Measurements from ENCODE around the gene CEP89.
A peak's percentile ranks its signal among the peaks of the same experiment; 100 is the strongest.
"Not testable (repeated sequence)": the region's sequence is repeated elsewhere in the genome, so short reads cannot be mapped to it uniquely, and the experiment has no call there.

The CEP89 gene

DNA sequence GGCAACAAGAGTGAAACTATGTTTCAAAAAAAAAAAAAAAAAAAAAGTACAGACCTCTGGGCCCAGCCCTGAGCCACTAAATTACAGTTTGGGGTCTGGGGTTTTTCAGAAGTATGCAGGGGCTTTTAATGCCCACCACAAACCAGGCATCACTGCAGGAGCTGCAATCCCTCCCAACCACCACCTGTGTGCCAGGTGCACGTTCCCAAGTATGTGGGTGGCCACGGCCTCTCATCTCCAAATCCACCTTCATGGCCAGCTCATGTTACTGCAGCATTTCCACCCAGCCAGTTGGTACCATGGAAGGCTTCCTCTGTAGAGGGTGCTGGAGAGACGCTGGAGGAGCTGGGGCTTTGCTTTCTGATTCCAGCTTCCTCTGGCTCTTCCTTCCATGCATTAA, 26.5 kb downstream of the CEP89 start:
- no peak for DNase-seq

DNA sequence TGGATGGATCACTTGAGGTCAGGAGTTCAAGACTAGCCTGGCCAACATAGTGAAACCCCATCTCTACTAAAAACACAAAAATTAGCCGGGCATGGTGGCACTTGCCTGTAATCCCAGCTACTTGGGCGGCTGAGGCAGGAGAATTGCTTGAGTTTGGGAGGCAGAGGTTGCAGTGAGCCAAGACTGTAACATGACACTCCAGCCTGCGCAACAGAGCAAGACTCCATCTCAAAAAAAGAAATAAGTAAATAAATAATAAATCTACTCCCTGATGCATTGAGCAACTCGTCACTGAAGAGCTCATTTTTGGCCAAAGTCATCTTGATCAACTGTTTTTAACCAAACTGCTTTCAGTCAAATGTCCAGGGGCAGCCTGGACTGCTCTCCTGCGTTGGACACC, 30.5 kb downstream of the CEP89 start:
- not testable (repeated sequence) for DNase-seq

DNA sequence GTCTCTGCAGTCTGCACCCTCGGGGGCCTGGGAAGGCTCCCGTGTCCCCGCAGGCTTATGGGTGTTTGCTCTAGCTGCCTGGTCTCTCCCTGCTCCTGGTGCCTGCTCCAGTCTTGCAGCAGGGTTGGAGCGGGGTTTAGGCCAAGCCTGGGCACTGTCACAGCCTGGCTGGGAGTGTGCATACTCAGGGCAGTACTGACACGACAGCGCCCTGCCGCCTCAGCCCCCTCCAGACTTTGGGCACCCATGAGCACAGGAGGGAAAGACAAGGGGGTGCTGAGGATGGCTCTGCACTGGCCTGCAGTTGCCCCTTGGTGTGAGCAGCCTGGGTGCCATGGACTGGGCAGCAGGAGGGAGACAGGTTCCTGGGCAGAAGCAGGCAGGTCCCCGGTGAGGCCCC, 35.7 kb downstream of the CEP89 start:
- DNase-seq, result no peak

DNA sequence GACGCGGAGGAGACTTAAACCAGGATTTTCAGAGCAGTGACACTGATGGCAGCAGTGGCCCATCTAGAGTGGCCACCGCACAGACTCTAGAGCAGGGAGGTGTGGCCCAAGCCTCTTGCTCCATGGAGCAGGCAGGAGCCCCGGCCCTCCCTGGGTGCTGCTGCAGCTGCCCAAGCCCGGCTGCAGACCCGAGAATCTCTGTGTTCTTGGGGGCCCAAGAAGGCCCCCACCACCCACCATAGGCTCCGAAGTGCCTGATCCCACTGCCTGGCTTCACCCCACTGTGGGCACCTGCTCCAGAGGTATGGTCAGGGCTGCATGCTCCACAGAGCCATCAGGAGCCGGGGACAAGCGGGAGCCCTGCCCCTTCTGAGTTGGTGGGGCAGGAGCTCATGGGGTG, 36.1 kb downstream of the CEP89 start:
- DNase-seq, result no peak

DNA sequence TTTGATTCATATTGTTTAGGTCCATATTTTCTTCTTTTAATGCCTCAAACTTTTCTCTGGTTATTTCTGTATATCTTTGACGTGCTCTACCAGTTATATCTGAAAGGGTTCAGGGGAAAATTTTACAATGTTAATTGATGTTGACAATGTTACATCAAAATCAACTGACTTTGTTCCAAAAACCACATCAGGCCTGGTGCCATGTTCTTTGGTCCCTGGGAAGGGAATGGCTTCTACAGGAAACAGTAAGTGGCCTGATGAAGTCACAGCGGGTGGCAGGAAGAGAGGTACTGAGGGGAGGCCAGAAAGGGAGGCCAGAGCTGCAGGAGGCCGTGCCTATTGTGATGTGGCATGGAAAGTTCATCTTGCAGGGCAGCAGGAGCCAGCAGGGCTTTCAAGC, 38.2 kb downstream of the CEP89 start:
- DNase-seq, result no peak

DNA sequence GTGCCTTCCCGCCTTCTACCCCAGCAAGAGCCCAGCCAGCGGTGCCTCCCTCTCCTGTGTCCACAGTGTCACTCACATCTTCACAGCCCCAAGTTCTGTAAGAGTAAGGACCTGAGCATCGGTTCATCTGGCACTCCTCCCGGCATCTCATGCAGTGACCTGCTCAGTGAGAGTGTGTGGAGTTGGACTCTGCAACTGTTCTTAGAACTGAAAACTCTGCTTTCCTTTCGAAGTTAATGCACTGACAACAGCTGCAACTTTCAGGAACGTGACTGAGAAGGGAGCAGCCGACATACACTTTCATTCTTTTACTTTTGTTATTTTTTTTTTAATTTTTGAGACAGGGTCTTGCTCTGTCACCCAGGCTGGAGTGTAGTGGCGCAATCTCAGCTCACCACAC, 41.2 kb downstream of the CEP89 start:
- no peak for DNase-seq

DNA sequence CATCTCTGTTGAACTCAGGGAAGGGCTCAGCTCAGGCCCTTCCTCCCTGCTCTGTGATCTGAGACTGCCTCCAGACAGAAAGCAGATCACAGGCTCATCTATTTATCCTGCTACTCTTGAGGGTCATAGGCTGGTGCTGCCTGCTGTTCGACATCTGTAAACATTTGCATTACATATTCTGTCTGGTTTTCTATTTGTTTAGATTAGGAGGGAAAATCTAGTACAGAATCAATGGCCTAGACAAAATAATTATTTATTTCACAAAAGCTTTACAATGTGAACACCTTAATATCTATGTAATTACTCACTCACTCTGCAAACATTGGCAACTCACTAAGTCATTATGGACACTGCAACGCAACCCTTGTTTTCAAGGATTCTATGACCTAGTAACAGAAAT, 43.0 kb downstream of the CEP89 start:
- DNase-seq, result no peak

DNA sequence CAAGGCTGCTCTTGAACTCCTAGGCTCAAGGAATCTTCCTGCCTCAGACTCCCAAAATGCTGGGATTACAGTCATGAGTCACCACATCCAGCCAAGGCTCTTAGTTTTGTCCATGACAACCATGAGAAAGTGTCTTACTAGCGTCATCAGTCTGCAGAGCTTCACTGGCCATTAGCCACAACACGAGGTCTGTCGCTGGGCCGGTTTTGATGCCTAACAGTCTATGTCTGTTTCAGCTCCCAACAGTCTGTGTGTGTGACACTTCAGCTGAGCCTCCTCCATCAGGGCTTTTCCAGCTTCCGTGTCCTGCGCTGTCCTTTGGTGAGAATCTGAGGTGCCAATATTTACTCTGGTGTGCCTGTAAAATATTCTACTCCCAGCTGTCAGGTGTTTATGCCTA, 47.6 kb downstream of the CEP89 start:
- no peak for DNase-seq

DNA sequence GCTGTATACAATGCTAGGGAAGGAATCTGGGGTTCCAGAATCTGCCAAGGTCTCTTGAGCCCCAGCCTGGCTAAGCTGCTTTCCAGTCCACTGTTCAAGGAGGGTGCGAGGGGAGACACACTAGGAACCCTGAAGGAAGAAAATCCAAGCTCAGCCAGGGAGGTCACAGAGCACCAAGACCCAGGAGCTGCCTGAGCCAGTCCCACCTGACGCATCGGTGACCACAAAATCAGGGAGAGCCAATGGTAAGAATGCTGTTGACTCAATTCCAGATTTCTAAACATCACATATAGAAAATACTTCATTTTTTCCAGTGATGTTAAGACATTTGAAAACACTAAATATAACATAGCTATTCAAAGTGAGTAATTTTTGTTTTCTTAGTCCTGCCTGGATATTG, 50.1 kb downstream of the CEP89 start:
- peak; percentile 50 for DNase-seq

DNA sequence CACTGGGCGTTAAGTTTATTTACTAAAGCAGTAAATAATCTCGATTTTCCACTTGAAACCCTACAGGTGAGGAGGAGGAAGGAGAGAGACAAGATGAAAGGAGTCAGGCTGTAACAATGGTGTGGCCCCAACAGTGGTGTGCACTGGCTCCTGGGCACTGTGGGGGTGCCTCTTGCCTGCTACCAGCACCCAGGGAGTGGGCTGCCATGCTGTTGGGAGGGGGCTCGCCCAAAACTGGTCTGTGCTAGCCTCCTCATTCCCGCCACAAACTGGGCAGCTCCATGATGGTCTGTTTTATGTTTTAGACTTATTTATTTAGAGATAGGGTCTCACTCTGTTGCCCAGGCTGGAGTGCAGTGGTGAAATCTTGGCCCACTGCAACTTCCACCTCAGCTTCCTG, 52.4 kb downstream of the CEP89 start:
- DNase-seq, result no peak

DNA sequence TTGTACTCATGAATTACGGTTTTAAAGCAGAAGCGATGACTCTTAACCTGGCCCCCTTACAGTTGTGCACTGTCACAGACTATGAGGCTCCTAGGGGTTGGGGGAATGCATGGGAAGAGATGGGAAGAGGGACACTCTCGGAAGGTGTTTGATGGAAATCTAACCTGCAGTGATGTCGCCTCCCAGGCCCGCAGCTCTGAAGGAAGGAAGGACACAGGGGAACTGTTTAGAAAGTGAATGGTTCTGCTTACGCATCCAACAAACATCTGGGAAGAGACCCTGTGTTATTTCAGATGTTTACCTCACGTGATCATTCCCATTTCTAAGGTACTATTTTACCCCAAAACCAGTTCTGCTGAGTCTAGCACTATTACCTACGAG, 54.2 kb downstream of the CEP89 start:
- no peak for DNase-seq

DNA sequence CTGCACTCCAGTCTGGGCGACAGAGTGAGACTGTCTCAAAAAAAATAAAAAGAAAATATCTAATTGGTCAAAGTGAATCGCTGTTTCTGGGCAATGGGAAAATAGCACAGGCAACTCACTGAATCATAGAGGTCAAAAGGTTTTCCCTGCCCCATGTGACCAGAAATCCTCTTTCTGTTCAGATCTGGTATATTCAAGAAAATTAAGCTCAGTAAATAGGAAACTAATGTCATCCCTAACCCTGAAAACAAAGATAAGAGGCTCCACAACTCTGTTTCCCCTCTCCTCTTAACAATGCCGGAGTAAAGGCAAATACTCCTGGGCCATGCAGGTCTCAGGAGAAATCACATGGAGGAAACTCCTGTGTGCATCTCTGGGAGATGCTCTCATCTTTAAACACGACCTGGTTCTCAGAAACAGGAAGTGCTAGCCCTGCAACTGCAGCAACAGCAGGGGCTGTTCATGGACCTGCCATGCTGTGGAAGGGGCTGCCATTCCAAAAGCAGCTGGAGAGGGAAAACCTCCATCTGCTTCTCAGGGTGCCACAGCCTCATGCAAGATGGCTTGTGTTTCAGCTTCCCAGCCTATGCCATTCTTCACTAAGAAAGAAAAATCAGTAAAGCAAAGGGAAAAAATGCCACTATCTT, 54.7 kb downstream of the CEP89 start:
- DNase-seq, result no peak

DNA sequence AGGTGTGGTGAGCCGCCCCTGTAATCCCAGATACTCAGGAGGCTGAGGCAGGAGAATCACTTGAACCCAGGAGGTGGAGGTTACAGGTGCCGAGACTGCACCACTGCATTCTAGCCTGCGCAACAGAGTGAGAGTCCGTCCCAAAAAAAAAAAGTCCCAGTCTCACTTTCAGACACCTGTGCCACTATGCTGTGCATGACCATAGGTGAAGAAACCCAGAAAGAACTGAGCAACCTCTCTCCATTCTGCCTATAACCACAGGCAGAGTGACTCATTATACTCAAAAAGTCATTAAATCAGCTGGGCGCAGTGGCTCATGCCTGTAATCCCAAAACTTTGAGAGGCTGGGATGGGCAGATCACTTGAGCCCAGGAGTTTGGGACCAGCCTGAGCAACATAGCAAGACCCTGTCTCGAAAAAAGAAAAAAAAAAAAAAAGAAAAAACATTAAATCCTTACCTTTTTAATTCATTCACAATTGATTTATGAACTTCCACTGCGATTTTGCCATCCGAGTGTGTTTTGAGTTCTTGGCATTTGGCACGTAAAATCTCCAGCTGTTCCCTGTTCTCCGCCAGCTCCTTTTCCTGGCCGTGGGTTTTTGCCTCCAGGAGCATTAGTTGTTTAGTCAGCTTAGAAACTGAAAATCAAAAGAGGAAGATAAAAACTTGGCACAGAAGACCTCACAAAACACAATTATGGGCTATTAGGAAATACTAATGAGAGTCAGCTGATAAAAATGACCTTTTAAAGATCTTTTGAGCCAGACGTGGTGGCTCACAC, 56.7 kb downstream of the CEP89 start:
- no peak for DNase-seq

DNA sequence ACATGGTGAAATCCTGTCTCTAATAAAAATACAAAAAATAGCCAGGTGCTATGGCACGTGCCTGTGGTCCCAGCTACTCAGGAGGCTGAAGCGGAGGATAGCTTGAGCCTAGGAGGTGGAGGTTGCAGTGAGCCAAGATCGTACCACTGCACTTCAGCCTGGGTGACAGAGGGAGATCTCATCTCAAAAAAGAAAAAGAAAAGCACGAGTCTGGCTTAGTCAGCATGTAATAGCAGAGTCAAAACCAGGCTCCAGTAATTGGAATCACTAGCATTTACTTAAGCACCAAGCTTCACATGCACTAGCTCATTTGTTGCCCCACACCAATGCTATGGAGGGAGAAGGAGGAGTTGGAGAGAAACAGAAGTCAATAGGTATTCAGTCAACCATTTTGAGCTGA, 60.3 kb downstream of the CEP89 start:
- no peak for DNase-seq

DNA sequence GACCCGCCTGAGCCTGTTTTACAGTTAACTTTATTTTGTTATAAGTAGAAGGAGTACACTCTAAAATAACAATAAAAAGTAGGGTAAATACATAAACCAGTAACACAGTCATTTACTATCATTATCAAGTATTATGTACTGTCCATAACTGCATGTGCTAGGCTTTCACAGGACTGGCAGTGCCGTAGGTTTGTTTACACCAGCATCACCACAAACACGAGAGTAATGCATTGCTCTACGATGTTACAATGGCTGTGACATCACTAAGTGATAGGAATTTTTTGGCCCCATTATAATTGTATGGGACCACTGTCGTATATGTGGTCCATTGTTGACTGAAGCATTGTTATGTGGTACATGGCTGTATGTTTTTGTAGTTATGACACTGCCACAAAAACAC, 60.9 kb downstream of the CEP89 start:
- no peak for DNase-seq

DNA sequence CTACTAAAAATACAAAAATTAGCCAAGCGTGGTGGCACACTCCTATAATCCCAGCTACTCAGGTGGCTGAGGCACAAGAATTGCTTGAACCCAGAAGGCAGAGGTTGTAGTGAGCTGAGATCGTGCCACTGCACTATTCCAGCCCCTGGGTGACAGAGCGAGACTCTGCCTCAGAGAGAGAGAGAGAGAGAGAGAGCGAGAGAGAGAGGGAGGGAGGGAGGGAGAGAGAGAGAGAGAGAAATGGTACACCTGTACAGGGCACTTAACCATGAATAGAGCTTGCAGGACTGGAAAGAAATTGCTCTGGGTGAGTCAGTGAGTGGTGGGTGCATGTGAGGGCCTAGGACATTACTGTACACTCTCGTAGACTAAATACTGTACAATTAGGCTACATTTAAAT, 61.7 kb downstream of the CEP89 start:
- no peak for DNase-seq

DNA sequence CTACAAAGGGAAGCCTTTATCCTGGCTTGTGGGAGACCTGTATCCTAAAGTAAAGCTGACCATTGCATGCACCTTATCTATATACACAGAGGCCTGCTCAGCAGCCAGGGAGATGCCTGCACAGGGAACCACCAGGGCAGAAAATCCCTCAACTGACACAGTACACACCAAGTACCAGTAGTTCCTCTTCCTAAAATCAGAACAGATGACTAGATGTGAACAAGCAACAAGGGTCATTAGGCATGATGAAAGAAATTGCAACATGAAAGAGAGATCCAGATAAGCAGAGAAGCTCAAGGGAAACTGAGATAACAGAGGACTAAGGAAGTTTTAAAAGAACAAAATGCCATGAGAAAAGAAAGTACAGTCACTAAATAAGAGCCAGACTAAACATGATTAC, 62.5 kb downstream of the CEP89 start:
- DNase-seq, result no peak

DNA sequence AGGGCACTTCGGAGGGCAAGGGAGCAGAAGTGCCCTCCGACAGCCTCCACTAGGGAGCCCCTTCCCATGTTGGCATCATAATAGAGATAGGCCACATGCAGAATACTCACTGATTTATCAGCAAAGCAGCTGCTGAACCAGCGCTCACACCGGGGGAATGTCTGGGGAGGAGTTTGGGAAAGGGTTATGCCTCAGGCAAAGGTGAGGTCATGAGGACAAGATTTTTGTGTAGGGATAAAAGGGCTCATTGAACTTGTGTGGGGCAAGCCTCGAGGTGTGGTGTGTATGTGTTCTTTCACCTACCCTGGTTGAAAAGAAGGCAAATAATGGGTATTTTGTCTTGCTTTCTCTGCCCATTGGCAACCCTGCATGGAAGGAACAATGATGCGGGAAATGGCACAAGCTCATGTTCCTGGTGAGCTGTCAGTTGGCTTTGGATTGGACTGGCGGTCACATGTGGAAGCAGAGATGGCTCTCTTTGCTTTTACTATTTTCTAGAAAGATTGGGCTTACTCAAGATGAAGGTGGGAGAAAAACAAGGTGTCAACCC, 63.0 kb downstream of the CEP89 start:
- DNase-seq, result no peak

DNA sequence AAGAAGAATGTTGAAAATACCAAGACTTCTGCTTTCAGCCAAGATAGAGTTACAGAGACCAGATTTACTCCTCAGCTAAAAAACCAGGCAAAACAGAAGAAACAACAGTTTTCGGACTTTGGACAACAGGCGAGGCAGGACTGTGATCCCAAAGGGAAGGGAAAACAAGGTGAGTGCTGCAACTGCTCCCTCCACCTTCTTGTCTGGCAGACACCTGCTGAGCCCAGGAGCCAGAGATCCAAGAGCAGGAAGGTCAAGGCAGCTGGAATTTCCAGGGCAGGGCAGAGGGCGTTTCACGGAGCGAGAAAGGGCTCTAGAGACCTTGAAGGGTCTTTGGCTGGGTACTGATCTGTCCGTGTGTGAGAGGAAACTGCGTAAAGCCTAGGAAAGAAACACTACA, 69.3 kb downstream of the CEP89 start:
- DNase-seq, result no peak

DNA sequence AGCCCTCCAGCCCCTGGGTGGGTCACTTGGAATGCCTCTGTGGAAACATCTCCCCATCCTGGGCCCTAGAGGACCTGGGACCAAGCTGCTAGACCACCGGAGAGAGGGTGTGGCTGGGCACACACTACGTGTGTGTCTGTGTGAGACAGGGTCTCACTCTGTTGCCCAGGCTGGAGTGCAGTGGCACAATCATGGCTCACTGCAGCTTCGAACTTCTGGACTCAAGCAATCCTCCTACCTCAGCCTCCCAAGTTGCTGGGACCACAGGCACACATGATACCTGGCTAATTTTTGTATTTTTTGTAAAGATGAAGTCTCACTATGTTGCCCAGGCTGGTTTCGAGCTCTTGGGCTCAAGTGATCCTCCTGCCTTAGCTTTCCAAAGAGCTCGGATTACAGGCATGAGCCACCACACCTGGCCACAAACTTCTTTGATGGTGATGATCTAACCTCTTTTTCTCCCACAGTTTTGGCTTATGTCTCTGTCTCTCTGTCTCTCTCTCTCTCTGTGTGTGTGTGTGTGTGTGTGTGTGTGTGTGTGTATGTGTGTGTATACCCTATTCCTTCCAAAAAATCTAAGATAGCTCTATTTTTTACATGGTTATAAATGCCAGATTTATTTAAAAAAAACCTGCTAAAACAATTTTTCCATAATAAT, 70.1 kb downstream of the CEP89 start:
- DNase-seq, result no peak

DNA sequence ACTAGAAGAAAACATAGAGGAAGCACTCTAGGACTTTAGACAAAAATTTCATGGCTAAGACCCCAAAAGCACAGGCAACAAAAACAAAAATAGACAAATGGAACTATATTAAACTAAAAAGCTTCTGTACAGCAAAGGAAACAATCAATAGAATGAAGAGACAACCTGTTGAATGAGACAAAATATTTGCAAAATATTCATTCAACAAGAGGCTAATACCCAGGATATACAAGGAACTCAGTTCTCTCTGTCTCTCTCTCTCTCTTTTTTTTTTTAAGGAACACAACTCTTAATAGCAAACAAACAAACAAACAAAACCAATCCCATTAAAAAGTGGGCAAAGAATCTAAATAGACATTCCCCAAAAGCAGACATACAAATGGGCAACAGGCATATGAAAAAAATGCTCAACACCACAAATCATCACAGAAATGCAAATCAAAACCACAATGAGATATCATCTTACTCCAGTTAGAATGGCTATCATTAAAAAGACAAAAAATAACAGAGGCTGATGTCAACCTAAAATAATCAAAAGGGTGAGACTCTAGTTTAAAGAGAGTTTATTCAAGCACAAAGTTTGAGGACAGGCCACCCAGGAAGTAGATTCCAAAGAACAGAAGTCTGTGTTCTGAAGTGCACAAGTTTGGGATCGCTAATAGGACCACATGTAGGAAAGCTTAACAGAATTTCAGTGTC, 75.1 kb downstream of the CEP89 start:
- DNase-seq, result no peak

DNA sequence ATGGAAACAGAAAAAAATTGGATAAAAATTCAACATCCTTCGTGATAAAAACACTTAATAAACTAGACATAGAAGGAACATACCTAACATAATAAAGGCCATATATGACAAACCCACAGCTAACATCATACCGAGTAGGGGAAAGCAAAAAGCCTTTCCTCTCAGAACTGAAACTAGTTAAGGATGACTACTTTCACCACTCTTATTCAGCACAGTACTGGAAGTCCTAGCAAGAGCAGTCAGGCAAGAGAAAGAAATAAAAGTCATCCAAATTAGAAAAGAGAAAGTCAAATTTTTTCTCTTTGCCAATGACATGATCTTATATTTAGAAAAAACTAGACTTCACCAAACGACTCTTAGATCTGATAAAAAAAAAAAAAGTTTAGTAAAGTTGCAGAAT, 76.4 kb downstream of the CEP89 start:
- no peak for DNase-seq

DNA sequence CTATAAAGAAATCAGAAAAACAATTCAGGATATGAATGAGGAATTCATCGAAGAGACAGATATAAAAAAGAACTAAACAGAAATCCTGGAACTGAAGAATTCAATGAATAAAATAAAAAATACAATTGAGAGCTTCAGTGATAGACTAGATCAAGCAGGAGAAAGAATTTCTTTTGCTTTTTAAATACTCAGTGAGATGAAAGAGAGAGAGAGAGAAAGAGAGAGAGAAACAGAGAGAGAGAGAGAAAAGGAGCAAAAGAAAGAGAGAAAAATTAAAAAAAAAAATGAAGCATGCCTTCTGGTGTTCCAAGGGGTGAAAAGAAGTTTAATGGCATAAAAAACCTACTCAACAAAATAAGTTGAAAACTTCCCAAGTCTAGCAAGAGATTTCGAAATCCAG, 80.1 kb downstream of the CEP89 start:
- no peak for DNase-seq

DNA sequence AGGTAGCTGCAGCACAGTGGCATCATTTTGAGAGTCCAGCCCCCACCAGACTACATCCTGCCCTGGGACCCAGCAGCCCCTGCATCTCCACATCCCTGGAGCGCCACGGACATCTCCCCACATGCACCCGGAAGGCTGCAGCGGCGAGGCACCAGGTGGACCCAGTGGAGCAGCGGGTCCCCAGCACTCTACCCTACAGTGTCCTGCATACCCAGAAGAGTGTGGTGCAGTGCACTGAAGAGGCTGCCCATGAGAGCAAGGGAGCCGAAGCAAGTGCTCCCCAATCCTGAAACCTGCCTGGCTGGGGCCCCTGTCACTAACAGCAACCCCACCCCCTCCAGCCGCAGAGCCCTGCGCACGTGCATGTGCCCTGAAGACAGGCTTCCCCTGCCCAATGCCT, 80.9 kb downstream of the CEP89 start:
- DNase-seq, result no peak

Data from activated CD4-positive, alpha-beta T cell treated with anti-CD3 and anti-CD28 coated beads for 48 hours (primary cell).